ENCODE results near the gene ANXA8L1.
"Not testable (repeated sequence)": the region's sequence is repeated elsewhere in the genome, so short reads cannot be mapped to it uniquely, and the experiment has no call there.

ANXA8L1 gene

GRCh38 chr10:46397767-46398166 is 22.2 kb downstream of the ANXA8L1 start:
- DNase-seq (ENCODE audit: low read depth in 3 of 3), result not testable (repeated sequence)

DNA sequence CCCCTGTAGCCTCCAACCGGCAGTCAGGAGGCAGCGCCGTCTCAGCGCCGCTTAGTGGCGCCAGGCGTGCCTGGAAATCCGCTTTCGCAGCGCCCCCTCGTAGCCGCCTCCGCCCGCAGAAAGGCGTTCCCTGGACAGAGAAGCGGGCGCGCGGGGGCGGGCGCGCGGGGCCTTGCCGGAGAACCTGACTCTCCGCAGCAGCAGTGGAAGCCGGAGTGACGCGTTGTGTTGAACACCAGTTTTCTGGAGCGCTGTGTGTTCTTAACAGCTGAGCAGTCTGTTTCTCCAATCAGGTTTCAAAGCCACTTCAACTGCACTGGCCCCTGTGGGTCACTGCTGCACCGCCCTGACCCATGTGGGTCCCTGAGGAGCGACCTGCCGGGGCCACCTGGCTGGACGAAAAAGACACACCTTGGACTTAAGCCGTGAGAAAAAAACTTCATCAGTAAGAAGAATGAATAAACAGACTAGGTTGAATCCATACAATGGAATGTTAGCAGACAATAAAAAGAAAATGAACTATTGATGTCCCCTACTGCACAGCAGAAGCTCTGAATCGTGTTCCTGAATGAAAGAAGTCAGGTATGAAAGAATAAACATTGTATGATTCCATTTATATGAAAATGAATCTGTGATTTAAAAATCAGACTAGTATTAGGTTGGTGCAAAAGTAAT is 22.8 kb downstream of the ANXA8L1 start:
- not testable (repeated sequence) for DNase-seq (ENCODE audit: low read depth in 3 of 3)

- not testable (repeated sequence) for DNase-seq (ENCODE audit: low read depth in 3 of 3)
These were observed 34.0 kb downstream of the ANXA8L1 start for GRCh38 chr10:46409556-46409955.

DNA sequence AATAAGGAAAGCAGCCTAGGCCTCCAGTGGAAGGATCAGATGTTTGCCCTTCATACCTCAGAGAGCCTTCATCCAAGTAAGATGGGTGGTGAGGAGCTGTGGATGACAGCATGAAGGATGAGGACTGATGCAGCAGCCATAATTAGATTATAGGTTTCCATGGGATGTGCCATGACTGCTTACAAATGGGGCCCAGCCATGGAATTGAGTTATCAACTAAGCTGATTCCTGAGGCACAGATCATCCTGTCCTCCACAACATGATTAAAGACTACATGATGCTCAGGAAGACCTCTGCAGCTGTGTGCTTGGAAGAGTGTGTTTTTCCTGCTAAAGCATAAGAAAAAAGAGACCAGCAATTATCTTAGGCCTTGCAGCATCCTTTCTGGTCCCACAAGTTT is 35.5 kb downstream of the ANXA8L1 start:
- not testable (repeated sequence) for DNase-seq (ENCODE audit: low read depth in 3 of 3)

- DNase-seq (ENCODE audit: low read depth in 3 of 3), result not testable (repeated sequence)
These were observed 37.1 kb downstream of the ANXA8L1 start for GRCh38 chr10:46412665-46413064.

DNA sequence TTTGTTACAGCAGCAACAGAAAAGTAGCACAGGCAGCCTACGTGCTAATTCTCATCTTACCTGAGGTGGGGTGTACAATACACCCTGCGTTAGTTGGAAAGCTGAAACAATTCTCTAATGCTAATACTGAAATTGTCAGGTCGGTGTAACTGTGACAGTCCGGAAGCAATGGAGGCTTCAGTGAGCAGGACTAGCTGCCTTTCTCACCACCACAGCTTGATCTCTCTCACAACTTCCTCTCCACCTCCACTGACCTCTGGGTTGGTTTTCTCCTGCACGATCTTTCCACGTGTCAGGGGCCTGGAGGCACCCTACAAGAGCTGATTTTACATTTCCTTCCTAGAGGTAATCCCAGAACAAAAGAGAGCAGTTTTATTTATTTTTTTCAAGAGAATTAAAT is 39.7 kb downstream of the ANXA8L1 start:
- not testable (repeated sequence) for DNase-seq (ENCODE audit: low read depth in 3 of 3)

GRCh38 chr10:46418283-46418682 is 42.7 kb downstream of the ANXA8L1 start:
- DNase-seq (ENCODE audit: low read depth in 3 of 3), result not testable (repeated sequence)

- not testable (repeated sequence) for DNase-seq (ENCODE audit: low read depth in 3 of 3)
These were observed 44.2 kb downstream of the ANXA8L1 start for GRCh38 chr10:46419570-46420379.

DNA sequence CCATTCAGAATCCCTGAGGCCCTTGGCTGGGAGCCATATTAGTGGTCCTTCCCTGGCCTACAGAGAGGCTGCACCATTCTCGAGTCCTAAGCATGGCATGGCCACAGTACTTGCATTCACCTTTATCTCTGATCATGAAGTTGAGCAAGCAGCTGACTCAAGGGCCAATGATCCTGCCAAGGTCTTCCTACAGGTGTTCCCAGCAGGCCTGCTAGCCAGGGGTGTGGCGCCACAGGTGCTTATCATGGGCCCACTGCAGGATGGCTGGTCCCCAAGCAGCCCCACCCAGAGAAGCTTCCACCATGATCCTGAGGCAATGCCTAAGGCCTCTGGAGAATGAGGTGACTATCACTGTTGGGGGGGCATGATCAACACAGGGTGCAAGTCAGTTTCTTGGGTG is 48.0 kb downstream of the ANXA8L1 start:
- DNase-seq (ENCODE audit: low read depth in 3 of 3), result not testable (repeated sequence)

- DNase-seq (ENCODE audit: low read depth in 3 of 3), result not testable (repeated sequence)
These were observed 65.4 kb downstream of the ANXA8L1 start for GRCh38 chr10:46440942-46441341.
